HG03565 (cell line): ENCODE measurements around the gene TAS2R14.

Experiments
- ATAC-seq: cut with Tn5 transposase; IDR thresholded peaks from one replicate; pipeline ENCODE4 v1.9.1; 2021; ENCODE audit warnings: mild to moderate bottlenecking, moderate library complexity; ENCODE audit not compliant: unreplicated experiment

The TAS2R14 gene

DNA sequence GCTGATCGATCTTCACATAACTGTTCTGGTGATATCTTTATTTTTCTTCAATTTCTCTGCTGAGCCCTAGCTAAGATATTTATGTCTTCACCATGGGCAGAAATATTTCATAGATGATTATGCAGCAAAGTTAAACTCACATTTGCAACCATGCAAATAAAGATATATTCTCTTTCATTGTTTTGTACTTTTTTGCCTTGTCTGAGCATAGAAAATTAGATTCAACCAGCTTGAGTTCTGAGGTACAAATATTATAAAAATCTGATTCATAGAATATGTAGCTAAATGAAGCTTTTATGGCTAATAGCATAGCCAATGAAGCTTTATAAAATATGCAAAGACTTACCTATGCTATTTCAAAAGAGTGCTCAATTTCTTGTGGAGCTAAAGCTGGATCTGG, 29.6 kb downstream of the TAS2R14 start, which contains the start of gene TAS2R13:
TAS2R13 (minus strand) TSS at position 101 of the 400 bp plus-strand sequence. CDS start 264 bp downstream, outside the sequence.
- no peak for ATAC-seq

DNA sequence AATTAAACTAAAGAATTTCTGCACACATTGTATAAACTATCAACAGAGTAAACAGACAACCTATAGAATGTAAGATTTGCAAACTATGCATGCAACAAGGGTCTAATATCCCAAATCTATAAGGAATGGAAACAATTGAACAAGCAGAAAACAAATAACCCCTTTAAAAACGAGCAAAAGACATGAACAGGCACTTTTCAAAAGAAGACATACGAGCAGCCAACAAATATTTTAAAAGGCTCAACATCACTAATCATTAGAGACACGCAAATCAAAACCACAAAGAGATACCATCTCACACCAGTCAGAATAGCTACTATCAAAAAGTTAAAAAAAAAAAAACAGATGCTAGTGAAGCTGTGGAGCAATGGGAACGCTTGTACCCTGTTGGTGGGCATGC, 34.4 kb downstream of the TAS2R14 start:
- no peak for ATAC-seq

DNA sequence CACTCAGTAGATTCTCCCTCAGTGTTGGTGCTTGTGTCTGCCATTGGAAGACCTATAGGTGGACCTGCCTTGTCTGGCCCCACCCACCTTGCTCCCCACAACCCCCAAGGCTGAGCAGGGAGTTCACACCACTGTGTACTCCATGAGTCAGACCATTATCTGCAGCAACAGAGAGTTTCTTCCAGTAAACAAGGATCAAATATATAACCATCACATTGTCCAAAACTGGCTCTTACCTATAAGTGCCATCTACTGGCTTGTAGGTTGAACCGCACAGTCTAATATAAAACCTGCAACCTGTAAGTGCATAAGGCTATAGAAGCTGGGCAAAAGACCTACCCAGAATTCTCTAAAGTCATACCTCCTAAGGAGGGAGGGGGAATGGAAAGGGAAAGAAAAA, 37.6 kb downstream of the TAS2R14 start:
- ATAC-seq, result no peak

DNA sequence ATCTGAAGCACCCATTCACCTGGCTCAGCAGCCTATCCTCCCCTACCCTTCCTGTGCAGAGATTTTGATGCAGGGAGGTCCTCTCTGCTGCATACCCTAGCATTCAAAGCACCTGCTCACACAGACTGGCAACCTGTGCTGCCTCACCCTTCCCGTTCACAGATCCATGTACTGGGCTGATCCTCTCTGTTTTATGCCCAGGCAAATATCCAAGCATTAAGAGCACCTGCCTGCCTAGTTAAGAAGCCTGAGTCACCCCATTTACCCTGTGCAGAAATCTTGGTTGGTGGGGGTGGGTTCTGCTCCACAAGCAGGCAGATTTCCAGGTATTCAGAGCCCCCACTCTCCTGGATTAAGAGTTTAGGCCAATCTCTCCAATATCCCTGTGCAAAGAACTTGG, 38.1 kb downstream of the TAS2R14 start:
- ATAC-seq, result no peak

DNA sequence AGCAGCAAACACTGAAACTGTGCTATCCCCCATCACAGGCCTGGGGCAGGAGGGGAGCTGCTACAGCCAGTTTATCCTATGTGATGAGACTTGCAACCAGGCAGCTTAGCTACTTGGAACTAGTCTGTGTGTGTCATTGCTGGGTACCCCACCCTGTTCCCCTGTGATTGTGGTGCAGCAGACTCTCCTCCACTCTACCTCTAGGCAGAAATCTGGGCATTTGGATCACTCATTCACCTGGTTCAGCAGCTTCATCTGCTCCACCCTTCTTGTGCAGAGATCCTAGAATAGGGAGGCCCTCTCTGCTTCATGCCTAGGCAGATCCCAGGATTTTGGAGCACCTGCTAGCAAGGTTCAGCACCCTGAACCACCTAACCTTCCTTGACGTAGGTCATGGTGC, 38.5 kb downstream of the TAS2R14 start:
- ATAC-seq, result no peak

DNA sequence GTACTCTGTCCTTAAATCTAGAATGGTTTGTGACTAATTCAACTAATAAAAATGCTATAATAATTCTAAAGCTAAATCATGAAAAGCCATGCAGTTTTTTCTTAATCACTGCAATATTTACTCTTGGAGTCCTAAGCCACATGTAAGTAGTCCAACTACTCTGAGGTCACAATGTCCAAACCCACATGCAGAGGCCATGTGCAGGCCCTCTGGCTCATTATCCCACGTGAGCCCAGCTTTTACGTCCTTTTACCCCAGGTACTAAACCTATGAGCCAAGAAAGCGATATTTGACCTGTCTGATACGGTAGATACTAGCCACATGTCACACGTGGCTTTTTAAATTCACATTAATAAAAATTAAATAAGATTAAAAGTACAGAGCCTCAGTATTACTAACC, 42.2 kb downstream of the TAS2R14 start:
- no peak for ATAC-seq

DNA sequence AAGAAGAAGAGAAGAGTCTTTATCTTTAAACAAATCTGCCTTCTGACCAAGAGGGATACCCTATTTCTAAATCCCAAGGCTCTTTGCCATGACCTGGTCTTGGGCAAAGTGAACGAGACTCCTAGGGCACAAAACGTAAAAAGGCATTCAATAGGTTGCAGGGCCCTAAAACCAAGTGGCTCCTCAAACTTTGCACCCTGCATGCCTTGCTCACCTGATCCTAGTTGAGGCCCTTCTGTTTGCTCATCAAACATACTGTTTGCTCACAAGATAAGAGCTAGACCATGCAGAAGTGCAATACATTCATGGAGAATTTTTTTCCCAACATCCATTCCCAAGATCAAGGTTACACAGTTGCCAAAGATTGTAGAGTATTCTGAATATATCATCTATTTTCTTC, 47.1 kb downstream of the TAS2R14 start:
- ATAC-seq, result no peak

DNA sequence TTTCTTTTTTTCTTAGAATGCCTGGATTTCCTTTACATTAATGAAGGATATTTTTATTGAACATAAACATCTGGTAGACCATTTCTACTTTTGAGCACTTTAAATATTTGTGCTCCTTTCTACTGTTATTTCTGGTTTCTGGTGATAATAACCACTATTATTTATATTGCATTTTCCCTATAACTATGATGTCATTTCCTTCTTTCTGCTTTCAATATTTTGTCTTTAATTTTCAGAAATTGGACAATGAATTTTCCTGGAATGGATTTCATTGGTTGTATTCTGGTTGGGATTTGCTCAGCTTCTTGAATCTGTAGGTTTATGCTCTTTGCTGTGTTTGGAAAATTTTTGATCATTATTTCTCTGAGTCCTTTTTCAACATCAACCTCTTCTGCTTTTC, 49.8 kb downstream of the TAS2R14 start:
- no peak for ATAC-seq
